Brain microvascular endothelial cell (primary cell): ENCODE results near the gene METRNL.

Source experiments
- DNase-seq: peaks from one replicate; pipeline ENCODE4 v3.0.0-alpha.2; 2020
- H3K27ac ChIP-seq: fragments of 250-450 bp; sonication (Bioruptor Pico); 2 replicates; pipeline ENCODE4 v1.5.1; 2020; ENCODE audit warnings: mild to moderate bottlenecking, moderate library complexity
- H3K27me3 ChIP-seq: fragments of 250-450 bp; sonication (Bioruptor Pico); replicated peaks from 2 replicates; pipeline ENCODE4 v1.5.1; 2020; ENCODE audit warnings: mild to moderate bottlenecking
- H3K36me3 ChIP-seq: fragments of 250-450 bp; sonication (Bioruptor Pico); replicated peaks from 2 replicates; pipeline ENCODE4 v1.5.1; 2020; ENCODE audit warnings: mild to moderate bottlenecking
- H3K4me3 ChIP-seq: 2 replicates; pipeline ENCODE4 v1.5.1; 2011; ENCODE audit warnings: low read depth, mild to moderate bottlenecking, control low read depth, low read length, moderate library complexity
- CTCF ChIP-seq: IDR thresholded peaks from 2 replicates; pipeline ENCODE4 v1.5.1; 2011; ENCODE audit warnings: low read depth, mild to moderate bottlenecking, moderate library complexity, low read length, control low read depth, inconsistent platforms; ENCODE audit errors: missing control alignments
- in situ Hi-C: cut with HindIII; loops from 2 replicates; pipeline ENCODE4 v1.10.0; 2017; ENCODE audit warnings: low sequenced_read_pairs, low pct_ligation_motif_present

Gene METRNL

GRCh38 chr17:83058266-83058798 is 21.1 kb upstream of the METRNL start:
- no peaks in the 10 kb centered on the region for H3K36me3 ChIP-seq
- H3K27ac ChIP-seq = no peak overlapping the region
- no peak for TF ChIP-seq CTCF
- in situ Hi-C loops = no loop called here
- no peaks in the 10 kb centered on the region for H3K27me3 ChIP-seq
- H3K4me3 ChIP-seq = no peak overlapping the region
- no peak for DNase-seq

GRCh38 chr17:83061586-83061985 is 17.8 kb upstream of the METRNL start:
- TF ChIP-seq CTCF = no peak
- Histone ChIP-seq H3K27ac (no peak overlapping the region), H3K27me3 (no peaks in the 10 kb centered on the region), H3K36me3 (no peaks in the 10 kb centered on the region), H3K4me3 (no peak overlapping the region)
- DNase-seq = no peak
- in situ Hi-C loops = no loop called here

GRCh38 chr17:83062011-83062817 is 17.2 kb upstream of the METRNL start:
- H3K27me3 ChIP-seq = no peaks in the 10 kb centered on the region
- H3K4me3 ChIP-seq = no peak overlapping the region
- TF ChIP-seq CTCF = no peak
- in situ Hi-C loops = no loop called here
- H3K36me3 ChIP-seq = no peaks in the 10 kb centered on the region
- H3K27ac ChIP-seq = no peak overlapping the region
- DNase-seq = no peak

GRCh38 chr17:83062818-83063671 is 16.4 kb upstream of the METRNL start:
- in situ Hi-C loops = no loop called here
- no peaks in the 10 kb centered on the region for H3K27me3 ChIP-seq
- DNase-seq = no peak

More at GRCh38 chr17:83062818-83063671, 16.4 kb upstream of the METRNL start:
- Histone ChIP-seq H3K27ac (no peak overlapping the region), H3K4me3 (no peak overlapping the region), H3K36me3 (no peaks in the 10 kb centered on the region)
- TF ChIP-seq CTCF = no peak
